GM12892 (cell line): Measurements from ENCODE around the gene NLGN3.

Experiments
- DNase-seq: peaks from one replicate; pipeline ENCODE4 v3.0.0; 2011; ENCODE audit not compliant: insufficient read length
- FAIRE-seq: peaks from 2 replicates; lab custom pipeline; 2011; peaks lifted over from hg19 to GRCh38; lab: Jason Lieb, UNC
- POLR2A ChIP-seq: IDR thresholded peaks from 2 replicates; pipeline ENCODE4 v1.6.1; 2011; ENCODE audit warnings: low read depth, low read length, control low read depth
- POLR2AphosphoS5 ChIP-seq: IDR thresholded peaks from 2 replicates; pipeline ENCODE4 v1.6.1; 2011; ENCODE audit warnings: low read depth, low read length, control low read depth
- TAF1 ChIP-seq: IDR thresholded peaks from 2 replicates; pipeline ENCODE4 v1.6.1; 2011; ENCODE audit warnings: low read depth, mild to moderate bottlenecking, control low read depth, low read length, borderline replicate concordance

NLGN3 gene

DNA sequence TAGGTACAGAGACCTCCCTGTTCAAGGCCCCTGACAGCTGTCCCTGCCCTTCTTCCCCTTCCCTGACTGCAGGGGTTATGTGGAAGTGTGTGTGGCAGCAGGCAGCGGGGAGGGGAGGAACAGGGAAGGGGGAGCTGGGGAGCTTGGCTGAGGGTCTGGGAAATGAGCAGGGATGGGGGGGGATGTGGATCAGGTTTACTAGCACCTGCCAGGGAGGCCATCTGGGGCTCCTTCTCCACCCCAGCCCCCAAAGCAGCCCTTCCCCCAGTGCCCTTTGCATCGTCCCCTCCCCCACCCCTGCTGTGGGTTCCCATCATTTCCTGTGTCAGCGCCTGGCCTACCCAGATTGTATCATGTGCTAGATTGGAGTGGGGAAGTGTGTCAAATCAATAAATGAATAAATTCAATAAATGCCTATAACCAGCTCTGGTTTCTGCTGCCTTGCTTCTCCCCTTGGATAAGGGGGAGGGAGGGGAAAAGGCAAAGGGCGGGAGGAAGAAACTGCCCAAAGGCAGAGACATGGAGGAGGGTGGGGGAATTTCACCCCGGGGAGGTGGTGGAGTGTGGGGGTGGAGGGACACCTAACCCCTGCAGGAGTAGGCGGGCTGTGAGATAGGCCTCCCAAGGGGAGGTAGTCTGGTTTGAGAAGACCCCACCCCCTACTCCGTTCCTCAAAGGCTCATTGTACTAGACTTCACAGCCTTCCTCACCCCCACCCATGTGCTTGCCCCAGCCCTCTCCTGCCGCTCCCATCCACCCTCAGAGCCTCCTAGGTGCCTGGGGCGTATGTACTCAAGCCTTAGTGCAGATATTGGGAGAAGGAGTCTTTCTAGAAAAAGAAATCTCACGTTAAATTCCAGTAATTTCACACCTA lies 41.3 kb upstream of the NLGN3 start:
- DNase-seq (no peak), FAIRE-seq (peak; percentile 36)
- no peak for TF ChIP-seq POLR2AphosphoS5
- no peak for TF ChIP-seq TAF1
- no peak for TF ChIP-seq POLR2A

DNA sequence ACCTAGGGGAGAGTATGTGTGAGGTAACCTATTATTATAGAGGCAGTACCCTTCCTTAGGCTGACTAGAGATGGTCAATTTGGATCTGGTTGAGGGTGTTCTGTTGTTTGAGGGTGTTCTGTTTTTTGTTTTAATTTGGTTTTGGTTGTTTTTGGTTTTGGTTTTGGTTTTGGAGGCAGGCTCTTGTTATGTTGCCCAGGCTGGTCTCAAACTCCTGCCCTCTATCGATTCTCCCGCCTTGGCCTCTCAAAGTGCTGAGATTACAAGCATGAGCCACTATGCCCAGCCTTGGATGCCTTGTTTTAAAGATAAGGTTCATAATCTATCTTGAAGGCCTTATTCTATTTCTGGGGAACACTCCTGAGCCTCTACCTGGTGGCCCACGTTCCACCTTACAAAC lies 39.0 kb upstream of the NLGN3 start:
- FAIRE-seq (no peak), DNase-seq (no peak)
- TF ChIP-seq TAF1 (no peak), POLR2A (no peak), POLR2AphosphoS5 (no peak)

DNA sequence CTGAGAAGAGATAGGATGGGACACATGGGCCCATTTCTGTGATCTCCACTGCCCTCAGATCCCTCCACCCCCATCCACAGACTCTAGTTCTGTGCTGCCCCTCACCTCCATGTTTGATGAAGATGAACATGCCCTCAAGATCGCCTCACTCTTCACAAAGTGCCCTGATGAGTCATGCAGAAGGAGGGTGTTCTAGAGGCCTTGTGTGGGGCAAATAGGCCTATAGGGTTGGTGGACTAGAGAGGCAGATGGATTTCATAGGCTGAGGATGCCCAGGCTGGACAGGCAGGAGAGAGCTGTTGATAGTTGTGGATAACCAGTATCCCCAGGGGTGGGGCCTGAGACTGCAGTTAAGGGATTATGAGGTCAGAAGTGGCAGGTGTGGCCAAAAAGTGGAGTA lies 38.2 kb upstream of the NLGN3 start, which contains the start of gene CXorf65:
Gene CXorf65, minus strand, starts transcription at position 314 of the 400 bp plus-strand sequence. Its CDS starts 184 bp downstream, at position 130.
- no peak for DNase-seq
- no peak for FAIRE-seq
- TF ChIP-seq POLR2AphosphoS5 (no peak), POLR2A (no peak), TAF1 (no peak)

DNA sequence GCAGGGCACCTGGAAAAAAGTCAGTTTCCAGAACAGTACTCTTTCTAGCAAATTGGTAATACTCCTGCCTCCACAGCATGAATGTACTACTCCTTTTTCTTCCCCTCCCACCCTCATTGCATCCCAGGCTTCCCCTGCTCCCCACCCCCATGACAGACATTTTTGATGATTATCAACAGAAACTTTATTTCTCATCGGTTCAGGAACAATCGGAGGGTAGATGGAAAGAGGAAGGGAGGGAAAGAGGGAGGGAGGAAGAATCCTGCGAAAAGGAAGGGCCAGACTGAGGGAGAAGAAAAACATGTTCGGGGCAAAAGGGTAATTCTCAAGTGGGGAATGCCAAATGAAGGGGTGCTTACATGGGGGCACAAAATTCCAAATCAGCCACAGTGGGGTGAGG lies 37.4 kb upstream of the NLGN3 start:
- FAIRE-seq, result no peak
- no peak for TF ChIP-seq TAF1
- TF ChIP-seq POLR2AphosphoS5, result no peak
- no peak for TF ChIP-seq POLR2A
- no peak for DNase-seq

DNA sequence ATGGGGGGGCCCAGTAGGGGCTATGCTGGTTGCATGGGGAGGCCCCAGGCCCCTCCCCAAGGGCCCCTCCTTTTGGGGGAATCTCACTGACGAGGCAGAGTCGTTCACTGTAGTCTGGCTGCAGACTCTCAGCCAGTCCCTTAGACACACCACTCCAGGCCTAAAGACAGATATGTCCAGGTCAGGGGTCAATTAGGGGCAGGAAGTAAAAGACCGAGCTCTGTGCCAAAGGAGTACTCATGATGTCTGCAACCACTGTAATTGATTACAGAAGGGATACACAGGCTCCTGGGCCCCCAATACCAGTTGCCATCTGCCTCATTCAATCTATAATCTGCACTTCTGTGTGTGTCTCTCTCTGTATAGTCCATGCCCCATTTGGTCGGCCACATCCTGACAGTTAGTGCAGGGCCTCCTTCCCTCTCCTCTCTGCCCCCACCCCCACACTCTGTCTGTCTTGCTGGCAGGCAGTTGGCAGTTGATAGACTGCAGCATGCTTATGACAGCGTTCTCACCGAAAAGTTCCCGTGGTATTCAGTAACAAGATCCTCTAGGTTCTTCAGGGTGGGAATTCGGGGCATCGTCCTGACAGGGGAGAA lies 36.8 kb upstream of the NLGN3 start:
- FAIRE-seq (no peak), DNase-seq (no peak)
- TF ChIP-seq TAF1, result no peak
- no peak for TF ChIP-seq POLR2AphosphoS5
- no peak for TF ChIP-seq POLR2A

DNA sequence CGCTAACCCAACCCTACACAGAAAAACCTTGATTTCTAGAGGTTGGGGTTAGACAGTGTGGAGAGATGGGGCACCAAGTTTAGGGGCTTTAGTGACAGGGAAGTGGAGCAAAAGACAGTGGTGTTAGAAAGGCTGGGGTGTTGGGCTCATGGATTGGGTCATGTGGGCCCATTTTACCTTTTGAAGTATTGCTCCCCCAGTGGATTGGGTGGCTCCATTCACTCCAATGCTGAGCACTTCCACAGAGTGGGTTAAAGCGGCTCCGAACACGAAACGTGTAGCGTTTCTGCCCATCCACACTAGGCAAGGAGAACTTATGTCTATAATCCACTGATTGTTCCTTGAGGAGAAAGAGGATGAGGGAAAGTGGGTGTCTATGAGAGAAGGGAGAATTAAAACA lies 35.6 kb upstream of the NLGN3 start:
- no peak for TF ChIP-seq POLR2A
- no peak for TF ChIP-seq TAF1
- TF ChIP-seq POLR2AphosphoS5, result no peak
- peak; percentile 14 for FAIRE-seq
- no peak for DNase-seq

DNA sequence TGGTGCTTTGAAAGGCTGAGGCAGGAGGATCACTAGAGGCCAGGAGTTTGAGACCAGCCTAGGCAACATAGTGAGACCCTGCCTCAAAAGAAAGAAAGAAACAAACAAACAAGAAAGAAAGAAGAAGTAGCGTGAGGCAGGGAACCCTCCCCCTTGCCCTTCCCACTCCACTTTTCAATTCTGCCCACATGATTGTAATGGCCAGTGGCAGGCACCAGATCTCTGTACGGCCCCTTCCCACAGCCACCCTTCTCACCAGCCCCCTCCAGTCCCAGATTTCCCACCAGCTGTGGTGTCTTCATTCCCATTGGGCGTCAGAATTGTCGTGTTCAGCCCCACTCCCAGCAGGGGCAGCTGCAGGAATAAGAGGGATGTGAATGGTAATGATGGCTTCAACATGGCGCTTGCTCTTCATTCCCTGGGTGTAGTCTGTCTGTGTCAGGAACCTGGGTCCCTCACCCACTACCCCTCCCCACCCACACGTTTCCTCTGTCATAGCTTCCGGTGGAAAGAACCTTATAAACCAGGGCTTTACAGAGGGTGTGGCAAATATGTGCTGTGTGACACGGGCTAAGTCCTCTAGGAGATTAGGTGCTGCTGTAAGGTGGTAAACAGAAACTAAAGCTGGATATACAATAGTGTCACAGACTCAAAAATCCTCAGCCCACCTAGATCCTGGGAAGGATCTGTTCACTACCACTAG lies 33.3 kb upstream of the NLGN3 start, which contains the start of gene IL2RG:
Gene IL2RG, minus strand, starts transcription at position 437 of the 703 bp plus-strand sequence. Its CDS starts 38 bp downstream, at position 399.
- FAIRE-seq, result peak; percentile 98
- peak; percentile 59; the same call in 1 of the 2 replicates for TF ChIP-seq TAF1
- TF ChIP-seq POLR2A, result peak; percentile 87
- peak; percentile 95 for TF ChIP-seq POLR2AphosphoS5
- peak; percentile 60 for DNase-seq

DNA sequence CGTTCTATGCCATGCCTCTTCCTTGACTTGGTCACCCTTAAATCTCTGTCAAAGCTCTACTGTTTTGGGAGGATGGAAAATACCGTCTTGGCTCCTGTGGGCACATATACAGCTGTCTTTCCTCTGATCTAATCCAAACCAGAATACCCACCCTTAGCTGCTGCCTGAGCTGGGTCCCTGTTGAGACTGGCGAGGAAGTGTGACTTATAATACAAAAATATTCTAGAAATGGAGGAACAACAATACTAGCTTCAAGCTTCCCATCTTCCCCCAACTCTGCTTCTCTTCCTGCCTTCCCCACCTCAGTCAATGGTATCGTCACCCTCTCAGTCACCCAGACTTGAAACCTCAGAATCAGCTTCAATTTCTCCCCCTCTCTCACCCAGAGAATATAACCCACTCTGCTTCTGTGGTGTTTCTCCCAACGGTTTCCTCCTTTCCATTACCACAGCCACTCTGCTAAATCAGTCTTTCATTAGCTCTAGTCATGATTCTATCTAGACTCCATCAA lies 32.7 kb upstream of the NLGN3 start:
- no peak for TF ChIP-seq POLR2AphosphoS5
- no peak for TF ChIP-seq POLR2A
- TF ChIP-seq TAF1, result no peak
- FAIRE-seq, result no peak
- no peak for DNase-seq

DNA sequence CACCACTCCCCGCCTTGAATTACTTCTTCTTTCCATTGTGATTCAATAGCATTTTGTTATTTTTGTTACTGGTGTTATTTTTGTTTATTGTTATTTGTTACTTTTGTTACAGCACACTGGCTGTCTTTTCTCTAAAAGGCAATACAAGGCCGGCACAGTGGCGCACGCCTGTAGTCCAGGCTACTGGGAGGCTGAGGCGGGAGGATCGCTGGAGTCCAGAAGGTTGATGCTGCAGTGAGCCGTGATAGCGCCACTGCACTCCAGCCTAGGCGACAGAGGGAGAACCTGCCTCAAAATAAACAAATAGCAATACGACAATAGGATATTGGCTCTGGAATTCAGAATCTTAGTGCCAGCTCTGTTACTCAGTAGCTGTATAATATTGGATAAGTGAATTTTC lies 27.3 kb upstream of the NLGN3 start:
- TF ChIP-seq POLR2A (no peak), POLR2AphosphoS5 (no peak), TAF1 (no peak)

DNA sequence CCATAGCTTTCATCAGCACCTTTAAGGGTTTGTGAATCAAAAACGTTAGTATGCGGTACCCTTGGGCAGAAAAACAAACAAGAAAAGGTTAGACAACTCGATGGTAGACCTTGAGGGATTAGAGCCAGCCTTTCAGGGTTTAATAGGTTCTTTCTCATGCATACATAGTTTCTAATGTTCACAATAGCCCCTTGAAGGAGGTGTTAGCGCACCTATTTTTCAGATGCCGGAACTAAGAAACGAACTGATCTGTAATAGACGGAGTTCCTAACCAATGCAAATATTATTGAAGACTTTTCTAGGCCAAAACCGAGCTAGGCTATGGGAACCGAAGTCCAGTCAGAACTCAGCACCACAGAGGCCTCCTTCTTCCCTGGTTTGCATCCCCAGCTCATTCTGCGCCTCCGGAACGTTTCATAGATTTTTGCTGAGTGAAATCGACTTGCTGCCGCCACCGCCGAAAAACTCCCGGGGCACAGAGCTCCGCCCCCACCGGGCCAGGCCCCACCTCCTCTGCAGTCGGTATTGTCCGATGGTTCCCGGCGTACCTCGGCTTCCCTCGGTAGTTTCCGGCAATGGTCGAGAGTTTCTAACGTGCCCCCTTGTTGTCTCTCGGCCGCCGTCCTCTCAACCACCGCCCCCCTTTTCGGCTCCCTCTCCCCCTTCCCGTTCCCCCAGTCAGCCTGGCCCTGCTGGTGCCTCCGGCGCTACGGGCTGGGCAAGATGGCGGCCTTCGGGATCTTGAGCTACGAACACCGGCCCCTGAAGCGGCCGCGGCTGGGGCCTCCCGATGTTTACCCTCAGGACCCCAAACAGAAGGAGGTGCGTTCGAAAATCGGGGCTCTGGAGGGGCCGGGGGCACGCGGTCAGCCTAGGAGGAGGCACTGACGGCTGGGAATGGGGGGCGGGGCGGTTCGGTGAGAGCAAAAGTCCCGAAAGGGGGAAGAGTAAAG lies 26.3 kb upstream of the NLGN3 start, which contains the start of gene MED12:
Gene MED12, plus strand, starts transcription at position 565 of the 953 bp plus-strand sequence. Its CDS starts 159 bp downstream, at position 724.
- FAIRE-seq (peak; percentile 80), DNase-seq (peak; percentile 66)
- TF ChIP-seq POLR2A (peak; percentile 61; the same call in 1 of the 2 replicates), POLR2AphosphoS5 (peak; percentile 74), TAF1 (peak; percentile 27; the same call in 1 of the 2 replicates)

More for the DNA sequence above, 27.3 kb upstream of the NLGN3 start:
- peak; percentile 40 for FAIRE-seq
- DNase-seq, result no peak

DNA sequence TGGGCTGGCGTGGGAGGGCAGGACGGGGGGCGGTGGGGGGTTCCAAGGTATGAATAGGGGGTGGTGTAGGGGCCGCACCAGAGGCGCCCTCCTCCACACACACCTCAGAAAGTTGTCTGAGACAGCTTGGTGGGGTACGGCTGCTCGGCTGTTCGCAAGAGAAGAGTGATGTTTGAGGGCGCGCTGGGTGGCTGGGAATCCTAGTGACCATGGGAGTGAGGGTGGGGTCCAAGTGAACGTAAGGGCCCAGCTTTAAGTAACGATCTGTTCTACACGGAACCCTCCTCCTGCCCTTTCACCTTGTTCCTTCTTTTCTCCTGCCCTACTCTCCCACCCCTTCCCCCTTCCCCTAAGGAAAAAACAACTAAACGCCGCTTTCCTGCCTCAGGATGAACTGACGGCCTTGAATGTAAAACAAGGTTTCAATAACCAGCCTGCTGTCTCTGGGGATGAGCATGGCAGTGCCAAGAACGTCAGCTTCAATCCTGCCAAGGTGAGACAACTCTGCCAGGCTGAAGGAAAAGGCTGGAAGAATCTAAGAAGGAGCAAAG lies 25.6 kb upstream of the NLGN3 start:
- TF ChIP-seq TAF1, result no peak
- no peak for TF ChIP-seq POLR2AphosphoS5
- TF ChIP-seq POLR2A, result no peak
- no peak for FAIRE-seq

More for the DNA sequence above, 25.6 kb upstream of the NLGN3 start:
- DNase-seq, result no peak
